Mucosa of gallbladder (tissue), 1 donor: ENCODE results near the gene ZNF41. TPM values are rescaled to one million over a fixed set of nuclear protein-coding genes. Genes with fewer than 3 reads are reported as not detected.

Source experiments
- total RNA-seq: library from RNA; stranded (reverse); gene quantifications from one replicate; pipeline ENCODE4 v1.2.1, GENCODE V29; 2021
- donor health status: DM: no; HTN: no; CAD: no.

Gene ZNF41
- total RNA-seq, 1 donor from 2014 or later = 11.1 TPM

Other genes starting within 250 kb of the ZNF41 start
- 0.29 TPM for gene ZNF157, start 112.6 kb downstream of the ZNF41 start, total RNA-seq
- gene ARAF, start 78.0 kb upstream of the ZNF41 start, total RNA-seq = 96.5 TPM
- gene TIMP1, start 99.2 kb upstream of the ZNF41 start, total RNA-seq = 574 TPM
- 0.55 TPM for gene SYN1, start 136.6 kb upstream of the ZNF41 start, total RNA-seq
- gene CFP, start 146.7 kb upstream of the ZNF41 start, total RNA-seq = 2.4 TPM
- gene ELK1, start 167.3 kb upstream of the ZNF41 start, total RNA-seq = 28.7 TPM
- gene UXT, start 176.0 kb upstream of the ZNF41 start, total RNA-seq = 81.8 TPM